Tibial nerve (tissue), 4 donors: ENCODE results near the gene CACNA1F. TPM values are rescaled to one million over a fixed set of nuclear protein-coding genes. Genes with fewer than 3 reads are reported as not detected.

Experiments used
- DNase-seq, 2 donors: peaks; one replicate each; pipeline ENCODE4 v3.0.0-alpha.2; 2019; ENCODE audit warnings: low spot score in 2 of 2
- H3K27ac ChIP-seq, 4 donors: fragments of 200-600 bp; sonication (generic) in 3 of 4; one replicate each; pipeline ENCODE4 v1.5.1; 2017 to 2019; ENCODE audit warnings: mild to moderate bottlenecking in 1 of 4
- H3K27me3 ChIP-seq, 2 donors: fragments of 200-600 bp; sonication (generic) in 1 of 2; one replicate each; pipeline versions ENCODE4 v1.5.1 to v1.6.0; 2017 to 2019
- H3K36me3 ChIP-seq, 3 donors: fragments of 200-600 bp; sonication (generic); one replicate each; pipeline ENCODE4 v1.5.1; 2018 to 2019
- H3K4me1 ChIP-seq, 4 donors: fragments of 200-600 bp; sonication (generic) in 3 of 4; one replicate each; pipeline ENCODE4 v1.5.1; 2017 to 2019
- H3K4me3 ChIP-seq, 4 donors: fragments of 200-600 bp; sonication (generic) in 3 of 4; one replicate each; pipeline ENCODE4 v1.5.1; 2017 to 2019; ENCODE audit warnings: mild to moderate bottlenecking in 1 of 4, moderate library complexity in 1 of 4
- H3K9me3 ChIP-seq, 4 donors: fragments of 200-600 bp; sonication (generic) in 3 of 4; one replicate each; pipeline ENCODE4 v1.5.1; 2017 to 2019
- EP300 ChIP-seq, 2 donors: sonication (generic); formaldehyde crosslinking; IDR thresholded peaks; one replicate each; pipeline ENCODE4 v1.6.1; 2017; ENCODE audit warnings: antibody characterized with exemption in 2 of 2, mild to moderate bottlenecking in 1 of 2
- POLR2A ChIP-seq, 2 donors: fragments of 450-650 bp; IDR thresholded peaks; one replicate each; pipeline ENCODE4 v1.6.1; 2017; ENCODE audit warnings: antibody characterized with exemption in 2 of 2, mild to moderate bottlenecking in 2 of 2, moderate library complexity in 2 of 2
- WGBS, 2 donors: methylation state at CpG; one replicate each; pipeline ENCODE4 v1.1.5; 2018; 5-methylcytosine and 5-hydroxymethylcytosine counted together
- total RNA-seq, 4 donors: library from RNA; depleted of rRNA; stranded (reverse); fragments of >200 nt; gene quantifications; one replicate each; pipeline ENCODE4 v1.1.0, GENCODE V29; 2016
- TF ChIP-seq, protein P1 (sequence below), 5 experiments: fragments of 200-600 bp in 3 of 5; fragments of 450-650 bp in 2 of 5; sonication (generic) in 3 of 5; IDR thresholded peaks; one replicate each; pipeline ENCODE4 v1.5.1; 2016 to 2019; ENCODE audit warnings: antibody characterized with exemption in 5 of 5, mild to moderate bottlenecking in 3 of 5, moderate library complexity in 2 of 5

Gene CACNA1F
- total RNA-seq, 4 donors from 2014 or later: under 0.01 to 1.0 (median 0.40) TPM

DNA sequence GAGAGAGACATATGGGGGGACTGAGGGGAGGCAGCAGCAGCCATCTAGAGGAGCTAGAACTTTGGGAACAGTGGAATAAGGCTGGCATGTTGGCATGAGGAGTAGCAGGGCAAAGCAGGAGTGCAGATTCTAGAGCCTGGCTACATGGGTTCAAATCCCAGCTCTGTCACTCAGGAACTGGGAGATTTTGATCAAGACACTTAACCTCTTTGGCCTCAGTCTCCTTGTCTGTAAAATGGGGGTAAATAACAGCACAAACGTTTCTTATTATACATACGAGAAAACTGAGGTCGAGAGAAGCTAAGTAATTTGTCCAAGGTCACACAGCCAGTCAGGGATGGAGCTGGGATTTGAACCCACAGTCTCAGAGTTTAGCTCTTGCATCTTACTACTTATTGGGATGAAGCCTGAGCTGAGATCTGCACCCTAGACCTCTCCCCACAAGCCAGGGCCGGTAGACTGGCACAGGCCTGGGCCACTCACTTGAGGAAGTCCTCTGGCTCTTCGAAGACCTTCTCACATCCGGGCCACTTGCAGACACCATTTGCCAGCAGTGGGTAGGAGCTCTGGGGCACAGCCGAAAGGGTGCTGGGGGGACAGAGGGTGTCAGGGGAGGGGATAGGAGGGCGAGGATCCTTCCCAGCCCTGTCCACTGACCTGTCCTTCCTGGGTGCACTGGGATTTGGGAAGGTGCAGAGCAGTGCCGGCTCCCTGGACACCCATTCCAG is 23.3 kb upstream of the CACNA1F start:
- no peaks in the 10 kb centered on the region for H3K4me1 ChIP-seq
- TF ChIP-seq EP300 (IDR thresholded peaks at IDR 0.05) (no peak), POLR2A (IDR thresholded peaks at IDR 0.05) (no peak)
- TF ChIP-seq, protein P1, sequence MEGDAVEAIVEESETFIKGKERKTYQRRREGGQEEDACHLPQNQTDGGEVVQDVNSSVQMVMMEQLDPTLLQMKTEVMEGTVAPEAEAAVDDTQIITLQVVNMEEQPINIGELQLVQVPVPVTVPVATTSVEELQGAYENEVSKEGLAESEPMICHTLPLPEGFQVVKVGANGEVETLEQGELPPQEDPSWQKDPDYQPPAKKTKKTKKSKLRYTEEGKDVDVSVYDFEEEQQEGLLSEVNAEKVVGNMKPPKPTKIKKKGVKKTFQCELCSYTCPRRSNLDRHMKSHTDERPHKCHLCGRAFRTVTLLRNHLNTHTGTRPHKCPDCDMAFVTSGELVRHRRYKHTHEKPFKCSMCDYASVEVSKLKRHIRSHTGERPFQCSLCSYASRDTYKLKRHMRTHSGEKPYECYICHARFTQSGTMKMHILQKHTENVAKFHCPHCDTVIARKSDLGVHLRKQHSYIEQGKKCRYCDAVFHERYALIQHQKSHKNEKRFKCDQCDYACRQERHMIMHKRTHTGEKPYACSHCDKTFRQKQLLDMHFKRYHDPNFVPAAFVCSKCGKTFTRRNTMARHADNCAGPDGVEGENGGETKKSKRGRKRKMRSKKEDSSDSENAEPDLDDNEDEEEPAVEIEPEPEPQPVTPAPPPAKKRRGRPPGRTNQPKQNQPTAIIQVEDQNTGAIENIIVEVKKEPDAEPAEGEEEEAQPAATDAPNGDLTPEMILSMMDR (IDR thresholded peaks at IDR 0.05): no peak
- H3K27me3 ChIP-seq: no peaks in the 10 kb centered on the region
- H3K27ac ChIP-seq: no peak overlapping the region
- no peaks in the 10 kb centered on the region for H3K9me3 ChIP-seq
- no peaks in the 10 kb centered on the region for H3K36me3 ChIP-seq
- 68 to 82% methylated on average over 5 to 7 of the region's 9 CpGs for WGBS, 2 donors
- no peak overlapping the region for H3K4me3 ChIP-seq
- DNase-seq: no peak

DNA sequence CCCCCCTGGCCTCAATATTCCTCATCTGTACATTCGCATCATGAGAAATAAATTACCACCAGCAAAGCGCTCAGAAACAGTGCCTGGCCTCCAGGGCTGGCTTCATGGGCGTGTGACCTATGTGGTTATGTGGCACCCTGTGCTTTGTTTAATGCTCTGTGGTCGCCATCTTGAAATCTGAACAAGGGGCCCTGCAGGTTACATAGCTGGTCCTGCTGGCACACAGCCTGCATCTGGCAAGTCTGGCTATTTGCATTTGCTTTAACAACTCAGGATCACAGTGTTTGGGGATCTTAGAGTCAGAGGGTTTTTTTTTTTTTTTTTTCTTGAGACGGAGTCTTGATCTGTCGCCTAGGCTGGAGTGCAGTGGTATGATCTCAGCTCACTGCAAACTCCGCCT is 21.5 kb upstream of the CACNA1F start:
- H3K36me3 ChIP-seq: peaks cover 0 to 12% (median 0%) of the 10 kb centered on the region in 3 donors
- no peak overlapping the region for H3K27ac ChIP-seq
- H3K4me3 ChIP-seq: no peak overlapping the region
- no peaks in the 10 kb centered on the region for H3K9me3 ChIP-seq
- H3K27me3 ChIP-seq: no peaks in the 10 kb centered on the region
- no peak for DNase-seq
- no peak for TF ChIP-seq POLR2A (IDR thresholded peaks at IDR 0.05)
- no peak for TF ChIP-seq EP300 (IDR thresholded peaks at IDR 0.05)
- TF ChIP-seq, protein P1 (IDR thresholded peaks at IDR 0.05): no peak
- WGBS, 2 donors: 86 to 98% methylated on average over 5 to 7 of the region's 7 CpGs
- no peaks in the 10 kb centered on the region for H3K4me1 ChIP-seq

DNA sequence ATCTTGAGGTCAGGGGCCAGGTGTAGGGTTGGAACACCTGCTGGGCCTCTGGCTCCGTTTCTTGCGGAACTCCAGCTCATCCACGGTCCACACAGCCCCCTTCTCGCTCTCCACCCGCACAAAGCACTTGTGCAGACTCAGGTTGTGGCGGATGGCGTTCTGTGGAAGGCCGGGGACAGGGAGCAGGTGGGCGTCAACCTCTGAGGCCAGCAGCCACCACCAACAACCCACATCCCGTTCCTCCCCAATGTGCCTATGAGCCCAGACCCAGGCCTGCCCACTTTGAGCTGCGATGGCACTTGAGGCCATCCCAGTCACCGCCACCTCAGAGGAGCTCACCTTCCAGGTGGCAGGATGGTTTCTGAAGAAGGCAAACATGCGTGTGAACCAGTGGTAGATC is 18.2 kb upstream of the CACNA1F start:
- no peaks in the 10 kb centered on the region for H3K9me3 ChIP-seq
- TF ChIP-seq, protein P1 (IDR thresholded peaks at IDR 0.05): no peak
- no peak for TF ChIP-seq EP300 (IDR thresholded peaks at IDR 0.05)
- no peak for TF ChIP-seq POLR2A (IDR thresholded peaks at IDR 0.05)
- whole genome bisulfite sequencing, 2 donors: 86 to 95% methylated on average over 11 to 13 of the region's 13 CpGs

DNA sequence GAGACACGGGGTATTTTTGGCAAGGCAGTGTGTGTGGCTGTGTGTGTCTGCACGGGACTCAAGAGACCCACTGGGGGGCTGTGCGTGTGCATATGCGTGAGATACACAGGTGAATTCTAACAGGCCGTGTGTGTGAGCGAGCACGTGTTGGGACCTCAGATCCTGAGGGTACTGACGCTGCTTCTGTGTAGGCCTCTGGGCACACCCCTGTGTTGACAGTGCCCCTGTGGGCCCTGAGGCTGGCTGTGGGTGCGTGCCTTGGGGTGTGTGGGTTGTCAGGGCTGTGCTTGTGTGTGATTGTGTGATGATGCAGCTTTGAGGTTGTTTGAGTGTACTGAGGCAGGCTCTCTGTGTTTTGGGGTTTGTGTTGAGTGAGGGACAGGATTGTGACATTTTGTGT is 17.4 kb upstream of the CACNA1F start:
- Histone ChIP-seq H3K27ac (no peak overlapping the region), H3K36me3 (peaks cover 0 to 51% (median 0%) of the 10 kb centered on the region in 3 donors), H3K4me1 (no peaks in the 10 kb centered on the region), H3K27me3 (no peaks in the 10 kb centered on the region), H3K4me3 (no peak overlapping the region), H3K9me3 (no peaks in the 10 kb centered on the region)
- DNase-seq: no peak
- 84 to 87% methylated on average over 7 to 9 of the region's 9 CpGs for WGBS, 2 donors
- TF ChIP-seq, protein P1 (IDR thresholded peaks at IDR 0.05): no peak
- no peak for TF ChIP-seq POLR2A (IDR thresholded peaks at IDR 0.05)
- TF ChIP-seq EP300 (IDR thresholded peaks at IDR 0.05): no peak

More for the DNA sequence above, 18.2 kb upstream of the CACNA1F start:
- peaks cover 0 to 45% (median 0%) of the 10 kb centered on the region in 3 donors for H3K36me3 ChIP-seq
- no peak overlapping the region for H3K4me3 ChIP-seq
- no peaks in the 10 kb centered on the region for H3K4me1 ChIP-seq
- H3K27ac ChIP-seq: no peak overlapping the region
- DNase-seq: no peak
- H3K27me3 ChIP-seq: no peaks in the 10 kb centered on the region

DNA sequence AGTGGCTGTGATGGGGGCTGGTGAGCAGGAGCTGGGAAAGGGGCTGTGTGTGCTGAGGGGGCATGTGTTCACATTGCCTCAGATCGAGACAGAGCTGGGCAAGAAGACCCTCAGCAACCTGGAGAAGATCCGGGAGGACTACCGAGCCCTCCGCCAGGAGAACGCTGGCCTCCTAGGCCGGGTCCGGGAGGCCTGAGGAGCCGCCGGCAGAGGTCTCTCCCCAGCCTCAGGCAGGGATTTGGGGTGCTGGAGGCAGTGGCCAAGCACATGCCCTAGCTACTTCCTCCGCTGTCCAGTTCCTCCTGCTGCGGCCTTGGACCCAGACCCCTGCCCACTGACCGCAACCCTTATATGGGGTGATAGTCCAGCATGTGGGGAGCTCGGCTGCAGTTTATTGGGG is 16.9 kb upstream of the CACNA1F start:
- DNase-seq: no peak
- no peak for TF ChIP-seq EP300 (IDR thresholded peaks at IDR 0.05)
- TF ChIP-seq, protein P1 (IDR thresholded peaks at IDR 0.05): no peak
- TF ChIP-seq POLR2A (IDR thresholded peaks at IDR 0.05): no peak
- no peaks in the 10 kb centered on the region for H3K27me3 ChIP-seq
- H3K27ac ChIP-seq: no peak overlapping the region
- no peaks in the 10 kb centered on the region for H3K9me3 ChIP-seq
- H3K4me3 ChIP-seq: no peak overlapping the region
- WGBS, 2 donors: 91 to 96% methylated on average over 11 to 13 of the region's 13 CpGs
- no peaks in the 10 kb centered on the region for H3K4me1 ChIP-seq
- peaks cover 0 to 56% (median 0%) of the 10 kb centered on the region in 3 donors for H3K36me3 ChIP-seq
